DND-41 (cell line): ENCODE data around the gene HEBP1.

Experiments
- ATAC-seq: fragments of 200-7000 bp; cut with Tn5 transposase; 3 replicates; pipeline ENCODE4 v1.9.1; 2021; ENCODE audit warnings: low read depth; ENCODE audit not compliant: insufficient read depth
- DNase-seq: peaks from one replicate; pipeline ENCODE4 v3.0.0-alpha.2; 2020
- H2AFZ ChIP-seq: 2 replicates; pipeline ENCODE4 v1.6.0; 2012; ENCODE audit warnings: low read depth, low read length
- H3K27ac ChIP-seq: 2 replicates; pipeline ENCODE4 v1.5.1; 2012; ENCODE audit warnings: low read length, inconsistent platforms
- H3K27me3 ChIP-seq: fragments of 200-600 bp; sonication (generic); 2 replicates; pipeline ENCODE4 v1.6.0; 2012; ENCODE audit warnings: low read length, mild to moderate bottlenecking, inconsistent platforms; ENCODE audit not compliant: insufficient read depth, poor library complexity
- H3K36me3 ChIP-seq: 2 replicates; pipeline ENCODE4 v1.5.1; 2012; ENCODE audit warnings: low read length, inconsistent platforms; ENCODE audit not compliant: insufficient read depth
- H3K4me1 ChIP-seq: 2 replicates; pipeline ENCODE4 v1.5.1; 2012; ENCODE audit warnings: mild to moderate bottlenecking, low read length; ENCODE audit not compliant: insufficient read depth
- H3K4me2 ChIP-seq: 2 replicates; pipeline ENCODE4 v1.6.0; 2012; ENCODE audit warnings: mild to moderate bottlenecking, moderate library complexity, low read length, inconsistent platforms; ENCODE audit not compliant: insufficient read depth
- H3K4me3 ChIP-seq, 2 experiments: fragments of 200-600 bp in 1 of 2; shearing (Covaris generic) in 1 of 2; 2 replicates each; pipeline ENCODE4 v1.5.1; 2012 to 2016; ENCODE audit warnings: inconsistent platforms in 2 of 2, low read length in 2 of 2, mild to moderate bottlenecking in 2 of 2, low read depth in 1 of 2, moderate library complexity in 1 of 2
- H3K79me2 ChIP-seq: 2 replicates; pipeline ENCODE4 v1.6.0; 2012; ENCODE audit warnings: low read length, inconsistent platforms; ENCODE audit not compliant: insufficient read depth
- H3K9ac ChIP-seq: 2 replicates; pipeline ENCODE4 v1.6.0; 2012; ENCODE audit warnings: low read depth, mild to moderate bottlenecking, inconsistent platforms, low read length, moderate library complexity
- H3K9me3 ChIP-seq: 2 replicates; pipeline ENCODE4 v1.5.1; 2012; ENCODE audit warnings: low read length, moderate library complexity, mild to moderate bottlenecking, inconsistent platforms; ENCODE audit not compliant: insufficient read depth, severe bottlenecking
- H4K20me1 ChIP-seq: 2 replicates; pipeline ENCODE4 v1.6.0; 2012; ENCODE audit warnings: low read length; ENCODE audit not compliant: insufficient read depth
- EZH2 ChIP-seq: IDR thresholded peaks from 3 replicates; pipeline ENCODE4 v1.6.1; 2012; ENCODE audit warnings: borderline replicate concordance, low read depth, mild to moderate bottlenecking, moderate library complexity, low read length, inconsistent platforms; ENCODE audit not compliant: severe bottlenecking
- TF ChIP-seq, protein P1 (sequence below): IDR thresholded peaks from 2 replicates; pipeline ENCODE4 v1.5.1; 2012; ENCODE audit warnings: borderline replicate concordance, low read length, moderate library complexity, mild to moderate bottlenecking; ENCODE audit not compliant: poor library complexity, severe bottlenecking; ENCODE audit errors: extremely low read depth

HEBP1 gene

DNA sequence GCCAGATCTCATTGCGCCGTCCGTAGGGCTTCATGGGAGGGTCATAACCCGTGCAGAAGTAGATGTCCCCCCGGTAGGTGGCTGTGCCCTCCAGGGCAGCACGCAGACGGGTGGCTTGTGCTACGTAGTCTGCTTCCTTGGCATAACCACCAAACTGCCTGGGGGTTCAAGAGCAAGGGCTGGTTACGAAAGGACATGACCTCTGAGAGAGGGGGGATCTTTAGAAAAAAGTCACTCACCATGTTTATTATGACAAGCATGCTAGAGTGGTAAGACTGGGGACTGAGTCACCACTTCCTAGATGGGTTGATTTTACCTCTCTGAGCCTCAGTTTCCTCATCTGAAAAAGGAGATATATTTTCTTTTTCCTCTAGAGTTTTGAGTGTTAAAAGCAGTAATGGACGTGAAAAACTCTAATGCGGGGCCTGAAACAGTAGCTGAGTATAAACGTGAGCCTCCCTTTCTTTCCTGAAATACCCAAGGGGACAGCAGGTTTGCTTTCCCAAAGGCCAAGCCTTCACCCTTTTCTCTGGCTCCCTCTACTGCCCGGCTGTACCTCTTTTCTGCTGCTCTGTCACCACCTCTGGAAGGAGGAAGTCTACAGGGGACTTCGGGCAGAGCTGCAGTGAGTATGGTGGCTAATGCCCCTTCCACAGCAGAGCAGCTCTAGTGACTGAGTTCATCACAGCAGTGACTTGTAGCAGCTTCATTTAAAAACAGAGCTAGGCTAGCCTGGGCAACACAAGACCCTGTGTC, 24.6 kb downstream of the HEBP1 start:
- no peak for ATAC-seq
- H3K36me3 ChIP-seq: no peaks in the 10 kb centered on the region
- no peak overlapping the region for H3K4me3 ChIP-seq
- no peak for TF ChIP-seq EZH2
- TF ChIP-seq, protein P1, sequence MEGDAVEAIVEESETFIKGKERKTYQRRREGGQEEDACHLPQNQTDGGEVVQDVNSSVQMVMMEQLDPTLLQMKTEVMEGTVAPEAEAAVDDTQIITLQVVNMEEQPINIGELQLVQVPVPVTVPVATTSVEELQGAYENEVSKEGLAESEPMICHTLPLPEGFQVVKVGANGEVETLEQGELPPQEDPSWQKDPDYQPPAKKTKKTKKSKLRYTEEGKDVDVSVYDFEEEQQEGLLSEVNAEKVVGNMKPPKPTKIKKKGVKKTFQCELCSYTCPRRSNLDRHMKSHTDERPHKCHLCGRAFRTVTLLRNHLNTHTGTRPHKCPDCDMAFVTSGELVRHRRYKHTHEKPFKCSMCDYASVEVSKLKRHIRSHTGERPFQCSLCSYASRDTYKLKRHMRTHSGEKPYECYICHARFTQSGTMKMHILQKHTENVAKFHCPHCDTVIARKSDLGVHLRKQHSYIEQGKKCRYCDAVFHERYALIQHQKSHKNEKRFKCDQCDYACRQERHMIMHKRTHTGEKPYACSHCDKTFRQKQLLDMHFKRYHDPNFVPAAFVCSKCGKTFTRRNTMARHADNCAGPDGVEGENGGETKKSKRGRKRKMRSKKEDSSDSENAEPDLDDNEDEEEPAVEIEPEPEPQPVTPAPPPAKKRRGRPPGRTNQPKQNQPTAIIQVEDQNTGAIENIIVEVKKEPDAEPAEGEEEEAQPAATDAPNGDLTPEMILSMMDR: peak; percentile 42
- H3K27ac ChIP-seq: no peak overlapping the region
- H3K79me2 ChIP-seq: no peaks in the 10 kb centered on the region
- H4K20me1 ChIP-seq: no peaks in the 10 kb centered on the region
- peaks cover 8% of the 10 kb centered on the region for H3K9me3 ChIP-seq
- H3K4me1 ChIP-seq: no peaks in the 10 kb centered on the region
- no peak for DNase-seq
- H3K4me2 ChIP-seq: no peak overlapping the region
- H3K27me3 ChIP-seq: peaks cover 3% of the 10 kb centered on the region
- no peak overlapping the region for H3K9ac ChIP-seq
- no peak overlapping the region for H2AFZ ChIP-seq

GRCh38 chr12:12974211-12974610, 25.9 kb downstream of the HEBP1 start:
- peaks cover 3% of the 10 kb centered on the region for H3K27me3 ChIP-seq
- no peak for DNase-seq
- no peak overlapping the region for H3K4me2 ChIP-seq
- no peaks in the 10 kb centered on the region for H3K4me1 ChIP-seq
- H3K9ac ChIP-seq: no peak overlapping the region
- no peak overlapping the region for H3K27ac ChIP-seq
- peaks cover 8% of the 10 kb centered on the region for H3K9me3 ChIP-seq
- TF ChIP-seq, protein P1: no peak
- TF ChIP-seq EZH2: no peak
- H4K20me1 ChIP-seq: no peaks in the 10 kb centered on the region
- no peak overlapping the region for H2AFZ ChIP-seq
- H3K4me3 ChIP-seq: no peak overlapping the region
- no peak for ATAC-seq
- H3K79me2 ChIP-seq: no peaks in the 10 kb centered on the region
- no peaks in the 10 kb centered on the region for H3K36me3 ChIP-seq

GRCh38 chr12:12973019-12973418, 27.0 kb downstream of the HEBP1 start:
- DNase-seq (no peak), ATAC-seq (no peak)
- H3K9ac ChIP-seq: no peak overlapping the region
- no peaks in the 10 kb centered on the region for H3K79me2 ChIP-seq
- H3K4me1 ChIP-seq: no peaks in the 10 kb centered on the region
- no peaks in the 10 kb centered on the region for H3K36me3 ChIP-seq
- no peak overlapping the region for H2AFZ ChIP-seq
- no peaks in the 10 kb centered on the region for H4K20me1 ChIP-seq
- H3K9me3 ChIP-seq: peaks cover 8% of the 10 kb centered on the region
- no peak overlapping the region for H3K4me2 ChIP-seq
- H3K27me3 ChIP-seq: peaks cover 3% of the 10 kb centered on the region
- no peak overlapping the region for H3K4me3 ChIP-seq
- H3K27ac ChIP-seq: no peak overlapping the region
- TF ChIP-seq EZH2: no peak
- TF ChIP-seq, protein P1: no peak

DNA sequence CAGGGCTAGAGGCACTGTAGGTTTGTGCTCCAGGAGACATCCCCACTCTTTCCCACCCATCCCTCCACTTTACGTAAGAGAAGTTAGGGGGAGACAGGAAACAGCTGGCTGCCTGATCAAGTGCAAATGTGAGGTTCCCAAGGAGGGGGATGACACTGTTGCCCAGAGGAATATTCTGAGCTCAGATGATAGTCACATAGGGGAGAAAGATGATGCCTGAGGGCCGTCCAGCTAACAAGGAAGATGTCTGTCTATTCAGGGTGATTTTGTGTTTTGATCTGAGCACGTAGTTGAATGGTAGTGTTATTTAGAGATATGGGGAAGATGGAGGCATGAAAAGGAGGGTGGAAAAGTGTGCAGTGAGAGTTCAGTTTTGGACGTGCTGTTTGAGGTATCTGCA, 34.2 kb downstream of the HEBP1 start:
- Histone ChIP-seq H3K9ac (no peak overlapping the region), H3K4me1 (no peaks in the 10 kb centered on the region), H3K4me2 (no peak overlapping the region), H3K4me3 (no peak overlapping the region), H3K9me3 (no peaks in the 10 kb centered on the region), H3K27me3 (no peaks in the 10 kb centered on the region), H4K20me1 (no peaks in the 10 kb centered on the region), H3K79me2 (no peaks in the 10 kb centered on the region), H3K27ac (no peak overlapping the region), H2AFZ (no peak overlapping the region), H3K36me3 (no peaks in the 10 kb centered on the region)
- no peak for DNase-seq
- no peak for ATAC-seq
- TF ChIP-seq EZH2: no peak
- TF ChIP-seq, protein P1: no peak
